Spinal cord (tissue), 10 donors: ENCODE data around the gene UNC79. TPM values are rescaled to one million over a fixed set of nuclear protein-coding genes. Genes with fewer than 3 reads are reported as not detected.

Source experiments
- DNase-seq, 6 donors: peaks; one replicate each; pipeline versions ENCODE4 v3.0.0 to v3.0.0-alpha.2; 2013 to 2015; ENCODE audit warnings: low spot score in 6 of 6, low read depth in 4 of 6
- H3K27ac ChIP-seq: one replicate; pipeline ENCODE4 v1.5.1; 2013; ENCODE audit warnings: low read depth, low read length, control low read depth
- H3K27me3 ChIP-seq: one replicate; pipeline ENCODE4 v1.6.1; 2013; ENCODE audit warnings: low read length; ENCODE audit not compliant: control insufficient read depth, insufficient read depth
- H3K36me3 ChIP-seq: one replicate; pipeline ENCODE4 v1.6.1; 2013; ENCODE audit warnings: low read length; ENCODE audit not compliant: control insufficient read depth, insufficient read depth
- H3K4me1 ChIP-seq: one replicate; pipeline ENCODE4 v1.6.1; 2013; ENCODE audit warnings: low read length; ENCODE audit not compliant: control insufficient read depth, insufficient read depth
- H3K4me3 ChIP-seq: one replicate; pipeline ENCODE4 v1.5.1; 2013; ENCODE audit warnings: low read depth, low read length, control low read depth
- H3K9me3 ChIP-seq: one replicate; pipeline ENCODE4 v1.6.1; 2013; ENCODE audit warnings: low read length; ENCODE audit not compliant: control insufficient read depth, insufficient read depth
- WGBS: methylation state at CpG from one replicate; pipeline ENCODE4 v1.1.5; 2013; ENCODE audit warnings: missing lambda C conversion rate; ENCODE audit not compliant: insufficient coverage; 5-methylcytosine and 5-hydroxymethylcytosine counted together
- polyA plus RNA-seq, 2 donors: library from polyadenylated mRNA; unstranded; fragments of 120-200 nt; gene quantifications; one replicate each; pipeline ENCODE4 v1.2.1, GENCODE V29; 2013; ENCODE audit not compliant: insufficient read length in 2 of 2
- total RNA-seq, 2 donors: library from RNA; depleted of rRNA in 1 of 2; stranded (reverse); fragments of 120-200 nt in 1 of 2; fragments of >200 nt in 1 of 2; gene quantifications; one replicate each; pipeline versions ENCODE4 v1.2.3 to v1.2.4, GENCODE V29; 2013 to 2014
- donor health status: healthy.

Gene UNC79
- total and polyA plus RNA-seq, 4 donors = 7.9 to 20.7 (median 15.1) TPM

DNA sequence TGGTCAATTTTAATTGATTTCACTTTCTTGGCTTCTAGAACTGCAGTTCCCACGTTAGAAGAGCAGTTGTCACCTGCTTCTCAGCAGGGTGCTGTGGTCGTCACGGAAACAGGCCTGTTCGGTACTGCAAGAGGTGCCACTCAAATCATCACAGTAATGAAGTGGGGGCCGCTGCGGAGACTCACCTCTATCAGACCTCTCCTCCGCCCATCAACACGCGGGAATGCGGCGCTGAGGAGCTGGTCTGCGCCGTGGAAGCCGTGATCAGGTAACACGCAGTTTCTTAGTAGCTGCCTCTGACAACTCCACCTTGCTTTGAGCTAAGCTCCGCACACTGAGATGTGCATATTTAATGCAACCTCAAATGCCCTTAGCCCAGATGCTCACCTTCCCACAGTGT lies 107.2 kb downstream of the UNC79 start:
- WGBS = 78% methylated on average over 15 of the region's 16 CpGs
- Histone ChIP-seq H3K4me3 (no peak overlapping the region), H3K4me1 (no peaks in the 10 kb centered on the region)

DNA sequence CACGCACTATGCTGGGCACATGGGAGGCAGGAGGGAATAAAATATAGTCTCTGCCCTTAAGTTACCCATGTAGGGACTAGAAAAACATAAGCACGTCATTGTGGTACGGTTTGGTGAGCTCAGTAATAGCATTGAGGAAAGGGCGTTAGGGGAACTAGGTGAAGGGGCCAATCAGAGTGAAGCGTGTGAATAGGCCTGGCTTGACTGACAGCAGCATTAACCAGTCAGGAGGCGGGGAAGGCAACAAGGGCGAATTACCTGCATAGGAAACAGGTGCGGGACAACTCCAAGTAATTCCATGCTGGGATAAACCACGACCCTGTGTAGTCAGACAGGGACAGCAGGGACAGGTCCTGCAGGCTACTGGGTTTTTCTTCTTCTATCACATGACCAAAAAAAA lies 107.7 kb downstream of the UNC79 start:
- WGBS = 98% methylated on average over 8 of the region's 9 CpGs
- DNase-seq = no peak

More for the DNA sequence above, 107.2 kb downstream of the UNC79 start:
- H3K9me3 ChIP-seq = no peaks in the 10 kb centered on the region
- H3K27me3 ChIP-seq = no peaks in the 10 kb centered on the region
- DNase-seq = no peak
- H3K36me3 ChIP-seq = peaks cover 10% of the 10 kb centered on the region
- H3K27ac ChIP-seq = no peak overlapping the region

DNA sequence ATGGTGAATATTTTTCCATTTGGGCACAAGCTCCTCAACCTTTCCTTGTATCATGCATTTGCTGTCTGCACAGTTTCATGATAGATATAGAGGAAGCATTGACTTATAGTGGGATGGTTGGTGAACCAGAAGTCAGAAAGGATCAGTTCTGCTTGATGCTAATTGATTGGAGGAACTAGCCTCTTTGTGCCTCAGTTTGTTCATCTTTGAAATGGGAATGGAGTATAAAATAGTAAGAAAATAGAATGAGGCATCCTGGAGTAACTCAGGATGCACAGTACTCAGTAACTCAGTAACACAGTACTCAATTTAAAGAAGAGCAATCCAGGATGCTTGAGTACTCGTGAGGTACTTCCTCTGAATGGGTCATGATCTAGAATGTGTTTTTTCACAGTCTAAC lies 109.5 kb downstream of the UNC79 start:
- no peak for DNase-seq
- H3K4me1 ChIP-seq = no peaks in the 10 kb centered on the region
- no CpG with 5 or more reads among the region's 1 CpG for WGBS

More for the DNA sequence above, 107.7 kb downstream of the UNC79 start:
- H3K27me3 ChIP-seq = no peaks in the 10 kb centered on the region
- H3K27ac ChIP-seq = no peak overlapping the region
- H3K4me3 ChIP-seq = no peak overlapping the region
- no peaks in the 10 kb centered on the region for H3K9me3 ChIP-seq
- peaks cover 10% of the 10 kb centered on the region for H3K36me3 ChIP-seq
- no peaks in the 10 kb centered on the region for H3K4me1 ChIP-seq

DNA sequence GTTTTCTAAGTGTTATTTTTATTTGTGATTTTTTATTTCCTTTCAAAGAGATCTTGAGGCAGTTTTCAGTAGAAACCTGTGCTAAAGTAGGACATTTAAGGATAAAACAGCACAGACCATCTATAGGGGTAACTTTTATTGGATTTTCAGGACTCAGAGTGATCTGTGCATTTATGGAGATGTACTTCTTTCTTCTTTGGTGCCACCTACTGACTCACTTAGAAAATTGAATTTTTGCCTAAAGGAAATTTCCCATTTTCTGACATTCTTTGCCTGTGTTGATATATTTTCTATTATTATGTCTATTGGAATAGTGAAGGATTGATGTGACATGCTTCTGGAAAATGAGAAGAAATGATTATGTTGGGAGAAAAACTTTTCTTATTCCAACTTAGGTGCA lies 113.0 kb downstream of the UNC79 start:
- no peak overlapping the region for H3K4me3 ChIP-seq
- H3K36me3 ChIP-seq = peaks cover 3% of the 10 kb centered on the region
- H3K27ac ChIP-seq = no peak overlapping the region
- peak in 2 of 6 donors; percentile 40 to 78 for DNase-seq
- H3K9me3 ChIP-seq = no peaks in the 10 kb centered on the region
- no peaks in the 10 kb centered on the region for H3K4me1 ChIP-seq
- H3K27me3 ChIP-seq = no peaks in the 10 kb centered on the region

More for the DNA sequence above, 109.5 kb downstream of the UNC79 start:
- no peak overlapping the region for H3K4me3 ChIP-seq
- H3K27me3 ChIP-seq = no peaks in the 10 kb centered on the region
- H3K36me3 ChIP-seq = peaks cover 10% of the 10 kb centered on the region
- no peaks in the 10 kb centered on the region for H3K9me3 ChIP-seq
- H3K27ac ChIP-seq = no peak overlapping the region

DNA sequence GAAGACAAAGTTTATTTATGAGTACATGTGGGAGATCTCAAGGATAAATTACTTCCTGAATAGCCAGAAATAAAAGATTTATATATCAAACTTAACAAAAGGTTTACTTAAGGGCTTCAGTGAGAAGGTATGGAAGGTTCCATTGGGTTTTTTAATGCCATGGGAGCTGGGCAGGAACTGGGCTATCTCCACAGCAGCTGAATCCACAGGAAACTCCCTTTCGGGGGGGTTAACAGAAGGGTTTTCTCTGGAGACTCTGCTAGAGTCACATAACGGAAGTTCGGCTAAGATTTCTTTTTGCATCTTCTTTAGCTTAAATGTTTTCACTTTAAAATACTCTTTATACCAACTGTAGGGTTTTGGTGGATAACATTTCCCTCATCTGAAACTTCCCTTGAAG lies 113.5 kb downstream of the UNC79 start:
- H3K36me3 ChIP-seq = peaks cover 3% of the 10 kb centered on the region
- no peaks in the 10 kb centered on the region for H3K4me1 ChIP-seq
- 80% methylated on average over 1 of the region's 3 CpGs for WGBS
- H3K27ac ChIP-seq = no peak overlapping the region
- no peaks in the 10 kb centered on the region for H3K27me3 ChIP-seq
- no peaks in the 10 kb centered on the region for H3K9me3 ChIP-seq
- no peak overlapping the region for H3K4me3 ChIP-seq
- DNase-seq = no peak

DNA sequence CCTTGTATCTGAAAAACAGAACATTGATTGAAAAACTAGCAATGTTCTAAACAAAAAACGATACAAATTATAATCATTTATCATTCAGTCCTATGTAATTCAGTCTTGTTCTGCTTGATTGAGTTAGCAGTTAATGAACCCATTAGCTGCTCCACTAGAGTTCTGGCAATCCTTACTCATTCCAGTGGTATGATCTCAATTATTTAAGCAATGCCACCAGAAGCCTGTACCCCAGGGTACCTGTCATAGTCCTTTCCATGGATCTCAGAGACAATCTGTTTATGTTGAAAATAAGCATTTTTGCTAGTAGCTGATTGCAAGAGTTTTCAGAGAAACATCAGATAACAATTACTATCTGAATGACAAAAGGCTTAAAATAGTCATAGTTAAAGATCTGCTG lies 115.9 kb downstream of the UNC79 start:
- WGBS = no CpG with 5 or more reads among the region's 1 CpG
- Histone ChIP-seq H3K4me3 (no peak overlapping the region), H3K36me3 (peaks cover 3% of the 10 kb centered on the region), H3K9me3 (no peaks in the 10 kb centered on the region), H3K4me1 (no peaks in the 10 kb centered on the region), H3K27ac (no peak overlapping the region), H3K27me3 (no peaks in the 10 kb centered on the region)
- peak in 1 of 6 donors; percentile 27 for DNase-seq

DNA sequence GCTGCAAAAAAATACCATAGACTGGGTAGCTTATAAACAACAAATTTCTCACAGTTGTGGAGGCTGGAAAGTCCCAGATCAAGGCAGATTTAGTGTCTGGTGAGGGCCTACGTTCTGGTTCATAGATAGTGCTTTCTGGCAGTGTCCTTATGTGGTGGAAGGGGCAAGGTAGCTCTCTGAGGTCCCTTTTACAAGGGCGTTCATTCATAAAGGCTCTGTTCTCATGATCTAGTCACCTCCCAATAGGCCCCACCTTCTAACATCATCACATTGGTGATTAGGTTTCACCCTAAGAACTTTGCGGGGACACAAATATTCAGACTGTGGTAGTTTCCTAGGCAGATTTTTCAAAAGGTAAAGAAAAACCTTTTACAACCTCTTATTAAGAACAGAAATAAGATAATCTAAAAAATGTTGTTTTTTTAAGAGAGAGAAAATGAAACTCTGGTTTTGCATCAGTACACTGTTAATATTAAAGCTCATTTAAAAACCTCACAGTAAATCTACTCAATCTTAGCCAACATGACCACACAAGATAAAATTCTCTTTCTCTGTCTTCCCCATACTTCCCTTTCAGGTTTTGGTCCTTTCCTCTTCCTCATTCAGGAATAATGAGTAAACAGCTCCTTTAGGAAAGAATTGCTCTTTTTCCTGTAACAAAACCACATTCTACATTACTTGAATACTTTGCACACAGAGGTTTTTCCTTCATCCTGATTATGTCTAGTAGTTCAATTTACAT lies 117.5 kb downstream of the UNC79 start:
- H3K9me3 ChIP-seq = no peaks in the 10 kb centered on the region
- no peaks in the 10 kb centered on the region for H3K27me3 ChIP-seq
- no peaks in the 10 kb centered on the region for H3K36me3 ChIP-seq
- H3K4me1 ChIP-seq = no peaks in the 10 kb centered on the region
- no CpG with 5 or more reads among the region's 3 CpGs for WGBS
- no peak overlapping the region for H3K27ac ChIP-seq
- DNase-seq = no peak
- no peak overlapping the region for H3K4me3 ChIP-seq

DNA sequence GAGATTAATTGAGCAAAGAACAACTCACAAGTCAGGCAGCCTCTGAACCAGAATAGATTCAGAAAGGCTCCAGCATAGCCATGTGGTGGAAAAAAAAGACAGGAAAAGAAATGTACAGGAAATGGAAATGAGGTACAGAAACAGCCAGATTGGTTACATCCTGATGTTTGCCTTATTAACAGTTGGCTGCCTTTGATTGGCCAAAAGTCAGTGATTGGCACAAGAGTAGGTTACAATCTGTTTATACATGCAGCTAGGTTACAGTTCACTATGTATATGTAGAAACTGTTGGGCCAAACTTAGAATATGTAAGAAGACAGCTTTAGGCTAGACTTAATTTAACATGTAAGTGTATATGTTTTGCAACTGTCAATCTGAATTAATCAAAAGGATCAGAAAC lies 118.9 kb downstream of the UNC79 start:
- Histone ChIP-seq H3K27me3 (no peaks in the 10 kb centered on the region), H3K4me1 (no peaks in the 10 kb centered on the region), H3K27ac (no peak overlapping the region), H3K9me3 (no peaks in the 10 kb centered on the region), H3K4me3 (no peak overlapping the region), H3K36me3 (peaks cover 4% of the 10 kb centered on the region)
- DNase-seq = no peak

DNA sequence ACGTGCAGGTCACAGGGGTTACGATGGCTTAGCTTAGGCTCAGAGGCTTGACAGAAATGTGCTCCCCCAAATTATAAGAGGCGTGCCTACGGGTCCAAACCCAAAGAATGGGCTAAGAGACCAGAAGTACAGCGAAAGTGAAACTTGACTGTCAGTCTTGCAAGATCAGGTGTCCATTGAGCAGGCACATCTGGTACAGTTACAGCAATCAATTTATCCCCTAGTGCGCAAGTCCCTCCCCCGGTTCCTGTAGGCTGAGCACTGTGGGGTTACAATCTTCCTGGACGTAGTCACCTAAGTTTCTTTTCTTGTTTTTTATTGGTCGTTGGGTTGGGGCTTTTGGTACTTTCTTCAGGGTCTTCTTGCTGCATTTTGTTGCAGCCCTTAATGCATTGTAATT lies 134.2 kb downstream of the UNC79 start:
- Histone ChIP-seq H3K4me1 (no peaks in the 10 kb centered on the region), H3K4me3 (no peak overlapping the region), H3K36me3 (no peaks in the 10 kb centered on the region), H3K27ac (no peak overlapping the region), H3K27me3 (no peaks in the 10 kb centered on the region), H3K9me3 (no peaks in the 10 kb centered on the region)
- WGBS = 80% methylated on average over 9 of the region's 9 CpGs
- DNase-seq = no peak

DNA sequence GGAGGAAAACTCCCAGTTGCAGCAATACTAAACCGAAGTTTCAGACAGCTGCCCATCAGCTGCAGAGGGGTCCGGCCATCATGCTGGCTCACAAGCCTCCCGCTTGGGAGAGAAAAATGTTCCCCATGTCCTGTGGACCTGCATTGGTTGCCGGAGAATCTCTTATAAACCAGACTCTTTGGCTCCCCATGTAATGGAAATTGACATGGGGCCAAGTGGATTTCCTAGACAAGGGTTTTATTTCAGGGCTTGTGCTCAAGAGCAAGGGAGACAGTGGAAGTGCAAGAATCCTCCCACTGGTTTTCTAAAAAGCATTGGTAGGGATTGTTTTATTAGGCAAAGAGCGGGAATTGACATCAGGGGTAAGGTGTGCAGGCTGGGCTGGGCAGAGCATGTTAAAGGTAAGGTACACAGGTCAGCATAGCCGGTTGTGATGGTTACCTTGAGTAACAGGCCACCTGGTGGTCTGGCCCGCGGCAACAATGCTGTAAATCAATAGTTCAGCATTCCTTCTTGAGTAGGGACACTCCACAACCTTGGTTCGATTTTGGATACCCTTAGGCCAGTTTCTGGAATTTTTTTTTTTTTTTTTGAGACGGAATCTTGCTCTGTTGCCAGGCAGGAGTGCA lies 135.4 kb downstream of the UNC79 start:
- DNase-seq = no peak
- H3K4me3 ChIP-seq = no peak overlapping the region
- WGBS = 87% methylated on average over 8 of the region's 10 CpGs
- no peak overlapping the region for H3K27ac ChIP-seq
- H3K27me3 ChIP-seq = no peaks in the 10 kb centered on the region
- H3K9me3 ChIP-seq = no peaks in the 10 kb centered on the region
- no peaks in the 10 kb centered on the region for H3K4me1 ChIP-seq
- no peaks in the 10 kb centered on the region for H3K36me3 ChIP-seq
